K562 (cell line): Measurements from ENCODE around the gene DNAH8. TPM values are rescaled to one million over a fixed set of nuclear protein-coding genes. Genes with fewer than 3 reads are reported as not detected.

Source experiments
- ARID2 ChIP-seq: fragments of 450-650 bp; IDR thresholded peaks from 2 replicates; pipeline ENCODE4 v1.6.1; 2017; ENCODE audit warnings: antibody characterized with exemption, mild to moderate bottlenecking
- BMI1 ChIP-seq: fragments of 150-350 bp; IDR thresholded peaks from 2 replicates; pipeline ENCODE4 v1.6.1; 2014; ENCODE audit warnings: low read length
- CREB3 ChIP-seq: fragments of 450-650 bp; conservative IDR thresholded peaks from 2 replicates; pipeline ENCODE4 v1.6.1; 2016; ENCODE audit warnings: missing genetic modification characterization, low read depth, mild to moderate bottlenecking, missing compliant biosample characterization, moderate library complexity
- ELF2 ChIP-seq: fragments of 250-450 bp; sonication (Bioruptor Pico); IDR thresholded peaks from 2 replicates; pipeline ENCODE4 v1.5.0; 2021; ENCODE audit warnings: mild to moderate bottlenecking
- ID3 ChIP-seq, 2 experiments: fragments of 250-450 bp in 1 of 2; fragments of 450-650 bp in 1 of 2; sonication (Bioruptor Pico) in 1 of 2; IDR thresholded peaks; 2 replicates each; pipeline versions ENCODE4 v1.6.1 to v1.8.0; 2016 to 2021; ENCODE audit warnings: mild to moderate bottlenecking in 2 of 2, moderate library complexity in 2 of 2, missing compliant biosample characterization in 1 of 2, missing genetic modification characterization in 1 of 2
- MBD1 ChIP-seq: fragments of 250-450 bp; sonication (Bioruptor Pico); IDR thresholded peaks from 2 replicates; pipeline ENCODE4 v1.8.0; 2022; ENCODE audit warnings: inconsistent platforms
- NCOA2 ChIP-seq, 2 experiments: fragments of 450-650 bp; IDR thresholded peaks; 2 replicates each; pipeline ENCODE4 v1.6.1; 2018; ENCODE audit warnings: mild to moderate bottlenecking in 2 of 2, moderate library complexity in 1 of 2; ENCODE audit not compliant: partially characterized antibody in 2 of 2
- NR3C1 ChIP-seq: sonication (generic); formaldehyde crosslinking; IDR thresholded peaks from 2 replicates; pipeline ENCODE4 v1.8.1; 2022; ENCODE audit warnings: missing genetic modification reagents
- SAFB ChIP-seq: fragments of 200-400 bp; formaldehyde crosslinking; IDR thresholded peaks from 2 replicates; pipeline ENCODE4 v1.6.1; 2017; ENCODE audit warnings: low read depth, low read length, borderline replicate concordance
- SMC3 ChIP-seq: conservative IDR thresholded peaks from 2 replicates; pipeline ENCODE4 v1.6.1; 2011; ENCODE audit warnings: low read depth, low read length, improper control_type of control experiment; ENCODE audit not compliant: insufficient read depth
- SP2 ChIP-seq: IDR thresholded peaks from 2 replicates; pipeline ENCODE4 v1.6.1; 2011; ENCODE audit warnings: mild to moderate bottlenecking, low read depth, low read length, moderate library complexity; ENCODE audit not compliant: poor library complexity, severe bottlenecking; ENCODE audit errors: extremely low read depth
- TAF9B ChIP-seq: fragments of 450-650 bp; IDR thresholded peaks from 2 replicates; pipeline ENCODE4 v1.6.1; 2018; ENCODE audit warnings: mild to moderate bottlenecking; ENCODE audit not compliant: partially characterized antibody
- TSHZ1 ChIP-seq: fragments of 250-450 bp; sonication (Bioruptor Pico); IDR thresholded peaks from 2 replicates; pipeline ENCODE4 v1.4.0; 2020; ENCODE audit warnings: mild to moderate bottlenecking, moderate library complexity
- XRCC5 ChIP-seq: fragments of 200-400 bp; formaldehyde crosslinking; IDR thresholded peaks from 2 replicates; pipeline ENCODE4 v1.6.1; 2017; ENCODE audit warnings: low read depth, mild to moderate bottlenecking, low read length
- ZKSCAN8 ChIP-seq: fragments of 200-800 bp; sonication (Bioruptor generic); IDR thresholded peaks from 2 replicates; pipeline ENCODE4 v1.6.1; 2016; ENCODE audit warnings: missing genetic modification characterization, missing compliant biosample characterization
- ZNF324 ChIP-seq: fragments of 250-450 bp; sonication (Bioruptor Pico); IDR thresholded peaks from 2 replicates; pipeline ENCODE4 v1.4.0; 2020; ENCODE audit warnings: mild to moderate bottlenecking
- ZNF41 ChIP-seq: fragments of 250-450 bp; sonication (Bioruptor Pico); conservative IDR thresholded peaks from 2 replicates; pipeline ENCODE4 v1.4.0; 2020; ENCODE audit warnings: mild to moderate bottlenecking
- ZNF507 ChIP-seq: conservative IDR thresholded peaks from 2 replicates; pipeline ENCODE4 v1.6.1; 2017; ENCODE audit warnings: missing genetic modification characterization, missing compliant biosample characterization
- ZNF583 ChIP-seq: fragments of 250-450 bp; sonication (Bioruptor Pico); IDR thresholded peaks from 2 replicates; pipeline ENCODE4 v1.4.0; 2020
- ZNF586 ChIP-seq: fragments of 450-650 bp; formaldehyde crosslinking; conservative IDR thresholded peaks from 2 replicates; pipeline ENCODE4 v1.4.0; 2020; ENCODE audit warnings: mild to moderate bottlenecking, moderate library complexity
- ZNF75A ChIP-seq: fragments of 450-650 bp; formaldehyde crosslinking; IDR thresholded peaks from 2 replicates; pipeline ENCODE4 v1.4.0; 2020; ENCODE audit warnings: mild to moderate bottlenecking
- polyA plus RNA-seq, 8 experiments: library from polyadenylated mRNA; depleted of rRNA in 4 of 8; stranded (reverse) in 5 of 8; unstranded in 3 of 8; fragments of >200 nt; fragmentation: Nextera tagmentation in 2 of 8; fragmentation: Illumina TruSeq in 1 of 8; extraction: Ambion mirVana in 2 of 8; extraction: Trizol in 1 of 8; gene quantifications; 2 replicates each; pipeline versions ENCODE4 v1.2.1 to v1.2.3, GENCODE V29; 2011 to 2014; ENCODE audit warnings: inconsistent platforms in 1 of 8, missing spikeins in 1 of 8
- total RNA-seq, 7 experiments: library from RNA; depleted of rRNA in 6 of 7; stranded (reverse); fragments of >200 nt in 6 of 7; fragmentation: Illumina TruSeq in 2 of 7; extraction: Trizol in 2 of 7; gene quantifications; 2 replicates each; pipeline versions ENCODE4 v1.2.1 to v1.2.3, GENCODE V29; 2011 to 2021; ENCODE audit warnings: low replicate concordance in 1 of 7

Gene DNAH8
- total and polyA plus RNA-seq, 9 of the 15 experiments (the other 6 are each of a cell fraction or from before 2014, with no cell fraction given): 1.2 to 4.2 (median 2.9) TPM

GRCh38 chr6:38722727-38723334, 7.7 kb downstream of the DNAH8 start (continued):
- TF ChIP-seq TSHZ1 (CRISPR knock-in tag) (no peak), MBD1 (no peak), BMI1 (no peak), ZNF586 (CRISPR knock-in tag) (no peak), ID3 (CRISPR knock-in tag; IDR thresholded peaks at IDR 0.05) (no peak), ID3 (tag; IDR thresholded peaks at IDR 0.05) (no peak), ZNF41 (CRISPR knock-in tag) (no peak), ZNF583 (CRISPR knock-in tag) (no peak), ZNF75A (CRISPR knock-in tag) (no peak), XRCC5 (no peak), NR3C1 (no peak), NCOA2 (IDR thresholded peaks at IDR 0.05; ENCODE audit: partially characterized antibody in 2 of 2) (no peak), ARID2 (no peak), SAFB (no peak), ZNF507 (tag) (no peak), SMC3 (no peak), TAF9B (peak; percentile 68), ZKSCAN8 (no peak), CREB3 (no peak), ELF2 (CRISPR knock-in tag) (no peak), ZNF324 (CRISPR knock-in tag) (no peak), SP2 (no peak)
